ENCODE data around the gene STXBP3.

Gene STXBP3

GRCh38 chr1:108706643-108707042 lies 39.8 kb upstream of the STXBP3 start:
- H2AFZ ChIP-seq (ENCODE audit: low read length), result no peak overlapping the region
- no peak overlapping the region for H3K4me2 ChIP-seq (ENCODE audit: low read depth, low read length)
- DNase-seq, result no peak
- H3K4me1 ChIP-seq (ENCODE audit: low read length), result no peaks in the 10 kb centered on the region
- no peaks in the 10 kb centered on the region for H4K20me1 ChIP-seq (ENCODE audit: insufficient read depth, low read length)
- no peak overlapping the region for H3K9ac ChIP-seq (ENCODE audit: low read length)
- no peak overlapping the region for H3K27ac ChIP-seq (ENCODE audit: low read length)
- no peaks in the 10 kb centered on the region for H3K9me3 ChIP-seq (replicated peaks; ENCODE audit: insufficient read depth, low read length)
- TF ChIP-seq EZH2phosphoT487 (IDR thresholded peaks at IDR 0.05; ENCODE audit: low read length) (no peak), CTCF (IDR thresholded peaks at IDR 0.05; ENCODE audit: low read length) (no peak), EZH2 (optimal IDR thresholded peaks at IDR 0.05; ENCODE audit: low read depth, low read length) (no peak)
- H3F3A ChIP-seq (ENCODE audit: insufficient read depth, low read length), result no peaks in the 10 kb centered on the region
- no peaks in the 10 kb centered on the region for H3K27me3 ChIP-seq (replicated peaks; ENCODE audit: insufficient read depth, low read length)
- no peaks in the 10 kb centered on the region for H3K79me2 ChIP-seq (ENCODE audit: low read length)
- no peaks in the 10 kb centered on the region for H3K36me3 ChIP-seq (replicated peaks; ENCODE audit: insufficient read depth, low read length)
- no peak overlapping the region for H3K4me3 ChIP-seq (ENCODE audit: low read length)
- no peaks in the 10 kb centered on the region for H3K9me2 ChIP-seq (replicated peaks; ENCODE audit: insufficient read depth, low read length)

DNA sequence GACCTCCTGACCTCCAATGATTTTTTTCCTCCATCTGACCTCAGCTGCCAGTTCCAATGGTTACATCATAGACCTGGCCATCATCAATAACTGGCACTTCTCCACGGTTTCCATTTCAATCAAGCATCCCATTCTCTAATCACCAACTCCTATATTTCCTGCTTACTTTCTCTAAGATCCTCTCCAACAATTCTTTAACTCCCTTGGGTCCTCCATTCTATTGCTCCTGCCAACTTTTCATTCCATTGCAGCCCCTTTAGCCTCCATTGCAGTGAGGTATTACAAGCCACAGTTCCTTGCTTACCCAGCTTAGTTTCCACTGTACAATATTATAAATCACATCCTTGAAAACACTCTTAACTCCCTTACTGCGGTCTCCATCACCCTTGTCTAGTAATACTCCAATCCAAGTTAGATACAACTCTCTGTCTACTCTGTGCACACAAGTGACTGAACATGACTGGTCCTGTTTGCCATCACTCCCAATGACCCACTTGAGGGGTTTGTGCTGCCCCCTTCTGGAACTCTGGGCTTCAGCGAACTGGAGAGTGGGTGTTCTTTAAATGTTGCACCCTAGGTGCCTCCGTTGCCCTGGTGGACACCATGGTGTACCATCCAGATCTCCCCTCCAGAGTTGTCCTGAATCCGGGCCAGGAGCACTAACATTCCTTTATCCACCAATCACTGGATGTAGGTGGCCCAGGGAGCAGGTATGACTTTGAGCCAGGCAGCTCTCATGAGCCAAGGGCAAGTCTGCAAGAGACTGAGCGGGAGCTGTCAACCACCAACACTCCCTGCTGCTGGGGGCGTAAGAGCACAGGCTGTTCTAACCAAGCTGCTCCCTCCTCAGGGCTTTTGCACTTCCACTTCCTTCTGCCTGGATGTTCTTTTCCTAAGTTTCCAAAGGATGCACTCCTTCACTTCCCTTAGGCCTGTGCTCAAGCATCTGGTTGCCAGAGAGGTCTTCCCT lies 37.5 kb upstream of the STXBP3 start:
- Histone ChIP-seq H3K9me3 (replicated peaks; ENCODE audit: insufficient read depth, low read length) (no peaks in the 10 kb centered on the region), H3K27me3 (replicated peaks; ENCODE audit: insufficient read depth, low read length) (no peaks in the 10 kb centered on the region), H3K4me2 (ENCODE audit: low read depth, low read length) (no peak overlapping the region), H4K20me1 (ENCODE audit: insufficient read depth, low read length) (no peaks in the 10 kb centered on the region), H2AFZ (ENCODE audit: low read length) (no peak overlapping the region), H3K4me1 (ENCODE audit: low read length) (no peaks in the 10 kb centered on the region), H3K9me2 (replicated peaks; ENCODE audit: insufficient read depth, low read length) (no peaks in the 10 kb centered on the region), H3K9ac (ENCODE audit: low read length) (no peak overlapping the region), H3K27ac (ENCODE audit: low read length) (no peak overlapping the region), H3K36me3 (replicated peaks; ENCODE audit: insufficient read depth, low read length) (no peaks in the 10 kb centered on the region), H3F3A (ENCODE audit: insufficient read depth, low read length) (no peaks in the 10 kb centered on the region), H3K4me3 (ENCODE audit: low read length) (no peak overlapping the region), H3K79me2 (ENCODE audit: low read length) (no peaks in the 10 kb centered on the region)
- no peak for TF ChIP-seq EZH2phosphoT487 (IDR thresholded peaks at IDR 0.05; ENCODE audit: low read length)
- peak; percentile 22 for TF ChIP-seq CTCF (IDR thresholded peaks at IDR 0.05; ENCODE audit: low read length)
- no peak for DNase-seq

DNA sequence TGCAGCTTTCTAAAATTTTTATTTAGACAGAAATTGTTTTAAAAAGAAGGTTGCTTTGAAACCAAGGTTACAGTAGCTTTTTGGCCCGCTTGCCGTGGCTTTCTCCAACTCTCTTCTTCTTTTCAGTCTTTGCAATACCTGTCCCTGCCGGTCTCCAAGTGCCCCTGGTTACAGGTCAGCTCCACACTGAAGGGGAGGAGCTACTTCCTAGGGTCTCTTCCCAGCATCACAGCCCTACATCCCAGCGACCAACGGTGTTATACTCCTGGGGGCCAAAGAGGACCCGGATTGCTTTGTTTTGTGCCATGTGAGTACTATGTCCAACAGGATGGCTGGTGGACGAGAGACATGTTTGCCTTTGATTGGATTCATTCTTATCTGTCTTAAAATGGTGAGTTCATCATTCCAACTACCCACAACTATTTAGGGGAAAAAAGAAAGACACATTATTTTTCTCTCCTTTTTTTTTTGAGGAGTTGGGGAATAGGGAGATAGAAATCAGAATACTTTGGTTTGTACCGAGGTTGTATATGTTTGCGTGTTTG lies 33.8 kb upstream of the STXBP3 start, which contains the start of gene FNDC7:
FNDC7 (plus strand) TSS at position 303 of the 545 bp plus-strand sequence; CDS start at position 329, 26 bp downstream.
- no peaks in the 10 kb centered on the region for H3F3A ChIP-seq (ENCODE audit: insufficient read depth, low read length)
- no peaks in the 10 kb centered on the region for H3K9me3 ChIP-seq (replicated peaks; ENCODE audit: insufficient read depth, low read length)
- TF ChIP-seq EZH2 (optimal IDR thresholded peaks at IDR 0.05; ENCODE audit: low read depth, low read length), result no peak
- TF ChIP-seq CTCF (IDR thresholded peaks at IDR 0.05; ENCODE audit: low read length), result no peak
- TF ChIP-seq EZH2phosphoT487 (IDR thresholded peaks at IDR 0.05; ENCODE audit: low read length), result no peak
- H3K36me3 ChIP-seq (replicated peaks; ENCODE audit: insufficient read depth, low read length), result no peaks in the 10 kb centered on the region
- no peak within 1 kb of the TSS for H3K9ac ChIP-seq (ENCODE audit: low read length)
- no peaks in the 10 kb centered on the region for H3K9me2 ChIP-seq (replicated peaks; ENCODE audit: insufficient read depth, low read length)
- no peak within 1 kb of the TSS for H3K4me3 ChIP-seq (ENCODE audit: low read length)
- no peak for DNase-seq
- H3K4me2 ChIP-seq (ENCODE audit: low read depth, low read length), result no peak within 1 kb of the TSS
- H3K27ac ChIP-seq (ENCODE audit: low read length), result no peak within 1 kb of the TSS
- no peaks in the 10 kb centered on the region for H3K27me3 ChIP-seq (replicated peaks; ENCODE audit: insufficient read depth, low read length)
- no peaks in the 10 kb centered on the region for H3K79me2 ChIP-seq (ENCODE audit: low read length)
- H4K20me1 ChIP-seq (ENCODE audit: insufficient read depth, low read length), result no peaks in the 10 kb centered on the region
- no peak within 1 kb of the TSS for H2AFZ ChIP-seq (ENCODE audit: low read length)
- no peaks in the 10 kb centered on the region for H3K4me1 ChIP-seq (ENCODE audit: low read length)
